MM.1S (cell line): ENCODE measurements around the gene CHRNA10.

Experiments used
- EZH2phosphoT487 ChIP-seq: fragments of 300-600 bp; sonication (generic); IDR thresholded peaks from 2 replicates; pipeline ENCODE4 v1.6.1; 2018; ENCODE audit warnings: antibody characterized with exemption, low read length
- TF ChIP-seq, protein P1 (sequence below): fragments of 300-600 bp; sonication (generic); IDR thresholded peaks from 2 replicates; pipeline ENCODE4 v1.5.1; 2016; ENCODE audit warnings: antibody characterized with exemption, low read length, mixed read lengths

DNA sequence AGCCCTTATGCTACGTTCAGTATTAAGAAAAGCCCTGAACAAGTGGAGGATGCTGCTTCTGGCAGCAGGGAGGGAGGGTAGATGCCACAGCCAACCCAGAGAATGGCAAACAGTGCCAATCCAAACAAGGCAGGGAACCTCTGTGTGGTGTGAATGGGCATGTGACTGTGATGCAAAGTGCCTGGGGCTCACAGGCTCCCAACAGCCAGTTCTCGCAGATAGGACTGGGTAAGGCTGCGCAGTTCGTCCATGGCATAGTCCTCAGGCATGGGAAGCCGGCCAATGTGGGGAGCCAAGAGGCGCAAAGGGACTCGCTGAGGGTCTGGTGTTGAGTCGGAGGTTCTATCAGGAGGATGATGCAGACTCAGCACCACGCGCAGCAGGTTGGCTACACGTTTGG lies 4.8 kb upstream of the CHRNA10 start:
- TF ChIP-seq, protein P1, sequence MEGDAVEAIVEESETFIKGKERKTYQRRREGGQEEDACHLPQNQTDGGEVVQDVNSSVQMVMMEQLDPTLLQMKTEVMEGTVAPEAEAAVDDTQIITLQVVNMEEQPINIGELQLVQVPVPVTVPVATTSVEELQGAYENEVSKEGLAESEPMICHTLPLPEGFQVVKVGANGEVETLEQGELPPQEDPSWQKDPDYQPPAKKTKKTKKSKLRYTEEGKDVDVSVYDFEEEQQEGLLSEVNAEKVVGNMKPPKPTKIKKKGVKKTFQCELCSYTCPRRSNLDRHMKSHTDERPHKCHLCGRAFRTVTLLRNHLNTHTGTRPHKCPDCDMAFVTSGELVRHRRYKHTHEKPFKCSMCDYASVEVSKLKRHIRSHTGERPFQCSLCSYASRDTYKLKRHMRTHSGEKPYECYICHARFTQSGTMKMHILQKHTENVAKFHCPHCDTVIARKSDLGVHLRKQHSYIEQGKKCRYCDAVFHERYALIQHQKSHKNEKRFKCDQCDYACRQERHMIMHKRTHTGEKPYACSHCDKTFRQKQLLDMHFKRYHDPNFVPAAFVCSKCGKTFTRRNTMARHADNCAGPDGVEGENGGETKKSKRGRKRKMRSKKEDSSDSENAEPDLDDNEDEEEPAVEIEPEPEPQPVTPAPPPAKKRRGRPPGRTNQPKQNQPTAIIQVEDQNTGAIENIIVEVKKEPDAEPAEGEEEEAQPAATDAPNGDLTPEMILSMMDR: no peak
- no peak for TF ChIP-seq EZH2phosphoT487
